ENCODE results near the gene CABLES1.
"Not testable (repeated sequence)": the region's sequence is repeated elsewhere in the genome, so short reads cannot be mapped to it uniquely, and the experiment has no call there.

The CABLES1 gene, protein sequence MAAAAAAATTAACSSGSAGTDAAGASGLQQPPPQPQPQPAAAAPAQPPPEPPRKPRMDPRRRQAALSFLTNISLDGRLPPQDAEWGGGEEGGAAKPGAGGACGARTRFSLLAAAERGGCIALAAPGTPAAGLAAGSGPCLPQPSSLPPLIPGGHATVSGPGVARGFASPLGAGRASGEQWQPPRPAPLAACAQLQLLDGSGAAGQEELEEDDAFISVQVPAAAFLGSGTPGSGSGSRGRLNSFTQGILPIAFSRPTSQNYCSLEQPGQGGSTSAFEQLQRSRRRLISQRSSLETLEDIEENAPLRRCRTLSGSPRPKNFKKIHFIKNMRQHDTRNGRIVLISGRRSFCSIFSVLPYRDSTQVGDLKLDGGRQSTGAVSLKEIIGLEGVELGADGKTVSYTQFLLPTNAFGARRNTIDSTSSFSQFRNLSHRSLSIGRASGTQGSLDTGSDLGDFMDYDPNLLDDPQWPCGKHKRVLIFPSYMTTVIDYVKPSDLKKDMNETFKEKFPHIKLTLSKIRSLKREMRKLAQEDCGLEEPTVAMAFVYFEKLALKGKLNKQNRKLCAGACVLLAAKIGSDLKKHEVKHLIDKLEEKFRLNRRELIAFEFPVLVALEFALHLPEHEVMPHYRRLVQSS

DNA sequence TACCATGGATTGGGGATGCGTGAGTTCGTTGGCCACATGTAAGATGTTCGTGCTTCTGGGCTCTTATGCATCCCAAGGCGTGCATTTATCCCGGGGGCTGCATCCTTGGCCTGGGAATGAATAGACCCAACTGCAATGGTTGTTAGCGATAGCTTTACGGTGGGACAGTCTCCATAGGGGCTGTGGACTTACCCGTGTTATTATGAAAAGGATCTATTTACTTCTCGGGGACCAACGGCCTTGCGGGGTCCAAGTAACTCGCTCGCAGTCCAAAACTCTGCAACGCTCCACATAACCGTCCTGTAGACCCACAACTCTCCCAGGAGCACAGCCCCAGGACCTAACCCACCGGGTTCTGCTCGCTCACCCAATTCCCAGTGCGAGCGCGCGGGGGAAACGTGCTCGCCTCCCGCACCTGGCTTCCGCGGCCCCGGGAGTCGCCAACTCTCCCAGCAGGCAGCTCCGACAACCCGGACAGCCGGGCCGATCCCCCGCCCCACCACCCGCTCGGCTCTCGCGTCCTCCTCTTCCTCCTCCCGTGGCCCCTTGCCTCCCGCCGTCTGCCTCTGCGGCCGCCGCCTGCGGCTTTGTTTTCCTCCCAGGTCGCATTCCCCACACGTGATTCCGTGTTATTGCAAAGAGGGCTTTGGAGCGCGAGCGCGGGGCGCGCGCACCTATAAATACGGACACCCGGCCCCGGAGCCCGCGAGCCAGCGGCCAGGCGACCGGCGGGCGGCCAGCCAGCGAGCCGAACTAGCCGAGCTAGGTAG is at the start of gene CABLES1:
CABLES1 (plus strand) TSS at position 706 of the 770 bp plus-strand sequence. CDS start 278 bp downstream, outside the sequence.
- DNase-seq (ENCODE audit: low read depth): no peak

DNA sequence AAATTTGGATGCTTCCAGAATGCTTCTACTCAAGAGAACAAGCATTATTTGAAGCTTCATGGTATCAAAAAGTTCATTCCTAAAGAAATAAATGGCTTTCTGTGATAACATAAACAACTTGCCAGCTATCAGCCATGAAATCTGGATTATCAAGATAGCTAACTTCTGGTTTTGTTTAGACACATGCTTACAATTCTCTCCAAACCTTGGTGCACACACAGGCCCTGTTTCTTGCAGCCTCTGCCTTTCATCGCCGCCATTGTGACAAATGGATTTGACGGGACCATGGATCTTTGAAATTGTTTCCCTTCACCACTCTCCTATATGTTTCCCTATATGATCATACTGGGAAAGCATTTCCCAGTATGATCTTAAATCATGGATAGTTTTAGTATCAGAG is 47.9 kb upstream of the CABLES1 start:
- no peak for DNase-seq (ENCODE audit: low read depth)

DNA sequence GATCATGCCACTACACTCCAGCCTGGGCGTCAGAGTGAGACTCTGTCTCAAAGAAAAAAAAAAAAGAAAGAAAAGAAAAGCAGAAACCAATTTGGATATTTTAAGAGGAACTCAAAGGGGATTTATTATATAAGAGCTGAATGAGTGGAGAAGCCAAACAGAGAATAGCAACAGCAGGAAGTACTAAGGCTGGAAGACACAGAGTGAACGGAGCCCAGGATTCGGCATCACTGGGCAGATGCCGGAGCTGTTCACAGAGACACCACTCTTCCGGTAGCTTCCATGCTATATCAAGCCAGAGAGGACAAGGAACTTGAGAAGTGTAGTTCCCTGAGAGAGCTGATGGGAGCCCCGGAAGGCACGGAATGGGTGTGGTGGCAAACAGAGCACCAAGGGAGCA is 47.0 kb upstream of the CABLES1 start:
- no peak for DNase-seq (ENCODE audit: low read depth)

DNA sequence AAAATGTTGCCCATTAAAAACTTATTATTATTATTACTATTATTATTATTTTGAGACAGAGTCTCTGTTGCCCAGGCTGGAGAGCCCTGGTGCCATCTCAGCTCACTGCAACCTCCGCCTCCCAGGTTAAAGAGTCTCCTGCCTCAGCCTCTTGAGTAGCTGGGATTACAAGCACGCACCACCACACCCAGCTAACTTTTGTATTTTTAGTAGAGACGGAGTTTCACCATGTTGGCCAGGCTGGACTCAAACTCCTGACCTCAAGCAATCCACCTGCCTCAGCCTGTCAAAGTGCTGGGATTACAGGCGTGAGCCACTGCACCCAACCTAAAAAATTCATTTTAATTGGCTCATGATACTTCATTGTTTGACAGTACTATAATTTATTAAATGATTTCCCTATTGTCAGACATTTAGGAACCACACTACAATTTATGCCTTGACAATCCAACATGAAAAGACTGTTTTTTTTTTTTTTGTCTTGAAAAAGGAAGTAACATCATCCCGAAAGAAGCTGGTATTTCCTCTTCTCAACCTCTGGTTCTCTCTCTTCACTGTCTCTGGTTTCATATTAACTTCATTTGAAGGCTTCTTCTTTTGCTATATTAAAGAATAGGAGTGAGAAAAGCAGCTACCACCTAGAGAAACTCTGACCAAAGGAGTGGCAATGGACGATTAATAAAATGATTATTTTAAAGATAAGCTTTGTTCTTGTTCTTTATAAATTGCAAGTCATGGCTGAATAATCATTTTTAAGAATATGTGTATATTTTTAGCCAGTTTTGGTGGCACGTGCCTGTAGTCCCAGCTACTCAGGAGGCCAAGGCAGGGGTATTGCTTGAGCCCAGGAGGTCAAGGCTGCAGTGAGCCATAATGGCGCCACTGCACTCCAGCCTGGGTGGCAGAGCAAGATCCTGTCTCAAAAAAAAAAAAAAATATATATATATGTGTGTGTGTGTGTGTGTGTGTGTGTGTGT is 44.0 kb upstream of the CABLES1 start:
- not testable (repeated sequence) for DNase-seq (ENCODE audit: low read depth)

DNA sequence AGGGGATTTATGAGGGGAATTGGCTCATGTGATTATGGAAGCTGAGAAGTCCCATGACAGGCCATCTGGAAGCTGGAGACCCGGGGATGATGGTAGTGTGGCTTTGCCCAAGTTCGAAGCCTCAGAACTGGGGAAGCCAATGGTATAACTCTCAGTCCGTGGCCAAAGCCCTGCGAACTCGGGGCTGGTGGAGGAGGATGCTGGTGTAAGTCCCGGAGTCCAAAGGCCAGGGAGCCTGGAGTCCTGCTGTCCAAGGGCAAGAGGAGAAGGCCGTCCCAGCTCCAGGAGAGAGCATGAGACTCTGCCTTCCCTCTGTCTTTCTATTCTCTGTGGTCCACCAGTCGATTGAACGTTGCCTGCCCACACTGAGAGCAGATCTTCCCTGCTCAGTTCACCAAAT is 43.2 kb upstream of the CABLES1 start:
- no peak for DNase-seq (ENCODE audit: low read depth)

DNA sequence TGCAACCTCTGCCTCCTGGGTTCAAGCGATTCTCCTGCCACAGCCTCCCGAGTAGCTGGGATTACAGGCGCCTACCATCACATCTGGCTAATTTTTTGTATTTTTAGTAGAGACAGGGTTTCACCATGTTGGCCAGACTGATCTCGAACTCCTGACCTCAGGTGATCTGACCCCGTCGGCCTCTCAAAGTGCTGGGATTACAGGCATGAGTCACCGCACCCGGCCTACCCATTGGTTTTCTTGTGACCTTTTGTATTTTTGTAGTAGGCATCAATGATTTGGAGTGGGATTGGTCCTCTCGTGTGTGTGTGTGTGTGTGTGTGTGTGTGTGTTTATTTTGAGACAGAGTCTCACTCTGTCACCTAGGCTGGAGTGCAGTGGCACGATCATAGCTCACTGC is 42.2 kb upstream of the CABLES1 start:
- DNase-seq (ENCODE audit: low read depth): not testable (repeated sequence)

DNA sequence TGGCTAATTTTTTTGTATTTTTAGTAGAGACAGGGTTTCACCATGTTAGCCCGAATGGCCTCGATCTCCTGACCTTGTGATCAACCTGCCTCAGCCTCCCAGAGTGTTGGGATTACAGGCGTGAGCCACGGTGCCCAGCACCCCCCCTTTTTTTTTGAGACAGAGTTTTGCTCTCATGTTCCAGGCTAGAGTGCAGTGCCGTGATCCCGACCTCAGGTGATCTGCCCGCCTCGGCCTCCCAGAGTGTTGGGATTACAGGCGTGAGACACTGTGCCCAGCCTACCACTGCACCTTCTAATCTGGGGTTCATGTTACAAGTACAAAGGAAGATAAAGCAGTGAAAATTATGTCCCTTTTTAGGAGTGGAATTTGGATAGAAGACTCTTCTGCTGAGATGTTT is 41.5 kb upstream of the CABLES1 start:
- no peak for DNase-seq (ENCODE audit: low read depth)

DNA sequence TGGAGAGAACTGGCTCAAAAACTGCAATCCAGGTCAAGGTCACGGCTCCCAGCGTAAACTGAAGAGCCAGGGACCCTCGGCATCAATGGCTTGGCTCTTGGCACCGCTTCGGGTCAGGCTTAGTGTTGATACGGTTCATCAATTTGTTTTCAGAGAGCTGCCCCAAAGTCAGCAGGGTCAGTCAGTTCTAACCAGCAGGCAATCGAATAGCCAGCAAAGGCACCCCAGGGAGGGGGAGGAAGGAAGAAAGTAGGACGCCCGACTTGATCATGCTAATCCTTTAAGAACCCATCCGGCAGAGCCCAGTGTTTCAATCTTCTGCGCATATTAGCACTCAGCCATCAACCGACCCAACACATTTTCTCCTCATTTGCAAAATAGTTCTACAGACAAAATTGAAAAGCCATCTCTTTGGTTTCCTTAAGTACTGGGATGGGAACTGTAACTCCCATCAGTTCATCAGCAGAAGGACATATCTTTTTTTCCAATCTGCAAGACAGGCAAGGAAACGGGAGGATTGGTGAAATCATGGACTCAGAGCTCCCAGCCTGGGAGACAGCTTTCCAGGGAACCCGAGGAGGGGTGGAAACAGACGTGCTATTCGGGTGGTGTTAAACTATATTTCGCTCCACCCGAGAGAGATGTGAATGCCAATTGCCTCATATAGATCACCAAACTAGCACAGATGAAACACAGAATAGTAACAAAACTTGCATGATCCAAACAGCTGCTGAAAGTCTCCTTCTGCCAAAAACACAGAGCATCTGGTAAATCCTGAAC is 40.7 kb upstream of the CABLES1 start:
- DNase-seq (ENCODE audit: low read depth): no peak

DNA sequence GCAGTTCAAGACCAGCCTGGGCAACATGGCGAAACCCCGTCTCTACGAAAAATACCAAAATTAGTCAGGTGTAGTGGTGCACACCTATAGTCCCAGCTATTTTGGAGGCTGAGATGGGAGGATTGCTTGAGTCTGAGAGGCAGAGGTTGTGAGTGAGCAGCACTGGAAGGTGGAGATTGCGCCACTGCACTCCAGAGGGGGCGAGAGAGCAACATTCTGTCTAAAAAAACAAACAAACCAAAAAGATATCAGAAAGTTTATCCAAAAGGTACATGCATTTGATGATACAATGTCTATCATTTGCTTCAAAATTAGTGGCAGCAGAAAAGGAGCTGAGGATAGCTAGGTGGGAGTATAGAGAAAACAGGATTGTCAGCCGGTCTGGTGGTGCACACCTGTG is 39.8 kb upstream of the CABLES1 start:
- no peak for DNase-seq (ENCODE audit: low read depth)

DNA sequence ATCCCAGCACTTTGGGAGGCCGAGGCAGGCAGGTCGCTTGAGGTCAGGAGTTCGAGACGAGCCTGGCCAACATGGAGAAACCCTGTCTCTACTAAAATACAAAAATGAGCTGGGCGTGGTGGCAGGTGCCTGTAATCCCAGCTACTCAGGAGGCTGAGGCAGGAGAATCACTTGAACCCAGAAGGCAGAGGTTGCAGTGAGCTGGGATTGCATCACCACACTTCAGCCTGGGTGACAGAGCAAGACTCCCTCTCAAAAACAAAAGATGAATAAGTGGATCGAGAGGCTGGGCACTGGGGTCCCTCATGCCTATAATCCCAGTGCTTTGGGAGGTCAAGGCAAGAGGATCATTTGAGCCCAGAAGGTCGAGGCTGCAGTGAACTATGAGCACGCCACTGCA is 38.3 kb upstream of the CABLES1 start:
- DNase-seq (ENCODE audit: low read depth): not testable (repeated sequence)

DNA sequence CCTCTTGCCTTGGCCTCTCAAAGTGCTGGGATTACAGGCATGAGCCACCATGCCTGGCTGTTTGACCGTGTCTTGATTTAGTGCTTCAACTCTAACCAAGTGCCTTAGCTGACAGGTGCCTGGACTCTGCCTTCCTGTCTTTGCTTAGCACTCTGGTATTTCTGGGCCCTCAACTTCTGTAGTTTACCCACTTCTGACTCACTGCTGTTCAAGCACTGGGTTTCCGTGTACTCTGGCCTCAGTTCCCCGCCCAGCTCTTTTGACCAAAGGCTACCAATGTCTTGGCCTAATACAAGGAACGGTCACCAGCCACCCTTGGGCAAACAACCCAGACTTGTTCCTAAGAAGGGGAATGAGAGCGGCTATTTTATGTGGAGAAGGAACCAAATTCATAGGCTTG is 35.7 kb upstream of the CABLES1 start:
- DNase-seq (ENCODE audit: low read depth): no peak

DNA sequence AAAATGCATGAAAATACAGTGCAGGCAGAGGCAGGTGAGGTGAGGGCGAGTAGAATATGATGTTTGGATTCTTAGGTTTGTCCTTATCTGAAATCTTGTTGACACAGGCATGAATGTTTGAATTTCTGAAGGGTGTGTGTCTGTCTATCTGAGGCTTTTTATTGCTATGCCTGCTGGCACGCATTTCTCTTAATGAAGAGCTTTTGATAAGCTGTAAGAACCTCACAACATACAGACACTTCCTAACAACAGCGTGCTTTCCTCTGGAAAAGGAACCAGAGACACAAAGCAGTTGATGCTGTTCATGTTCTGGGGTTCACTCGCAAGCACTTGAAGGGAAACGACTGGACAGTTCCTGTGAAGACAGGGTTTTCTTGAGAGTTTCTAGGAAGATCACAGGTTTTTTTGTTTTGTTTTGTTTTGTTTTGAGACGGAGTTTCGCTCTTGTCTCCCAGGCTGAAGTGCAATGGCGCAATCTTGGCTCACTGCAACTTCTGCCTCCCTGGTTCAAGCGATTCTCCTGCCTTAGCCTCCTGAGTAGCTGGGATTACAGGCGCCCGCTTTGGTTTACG is 33.3 kb upstream of the CABLES1 start:
- no peak for DNase-seq (ENCODE audit: low read depth)

DNA sequence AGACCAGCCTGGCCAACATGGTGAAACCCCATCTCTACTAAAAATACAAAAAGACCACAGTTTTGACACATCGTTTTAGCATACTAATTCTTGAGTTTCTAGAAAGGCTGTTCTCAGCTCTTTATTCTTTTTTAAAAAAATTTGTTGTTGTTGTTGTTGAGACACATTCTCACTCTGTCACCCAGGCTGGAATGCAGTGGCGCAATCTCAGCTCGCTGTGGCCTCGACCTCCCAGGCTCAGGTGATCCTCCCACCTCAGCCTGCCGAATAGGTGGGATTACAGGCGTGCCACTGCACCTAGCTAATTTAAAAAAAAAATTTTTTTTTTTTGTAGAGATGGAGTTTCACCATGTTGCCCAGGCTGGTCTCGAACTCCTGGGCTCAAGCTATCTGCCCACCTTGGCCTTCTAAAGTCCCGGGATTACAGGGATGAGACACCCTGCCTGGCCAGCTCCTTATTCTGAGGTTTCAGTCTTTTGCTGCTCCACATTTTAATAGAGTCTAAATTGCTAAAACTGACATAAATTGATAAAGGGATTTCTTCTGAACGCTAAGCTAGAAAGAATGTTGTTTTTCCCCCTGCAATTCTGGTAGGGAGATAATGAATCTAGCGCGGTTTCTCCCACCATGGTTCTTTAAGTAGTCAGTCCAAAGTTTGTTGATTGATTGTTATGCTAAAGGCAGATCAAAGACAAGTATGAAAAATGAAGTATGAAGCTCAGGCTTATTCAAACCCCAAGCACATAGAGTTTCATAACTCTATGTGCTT is 32.6 kb upstream of the CABLES1 start:
- DNase-seq (ENCODE audit: low read depth): no peak

DNA sequence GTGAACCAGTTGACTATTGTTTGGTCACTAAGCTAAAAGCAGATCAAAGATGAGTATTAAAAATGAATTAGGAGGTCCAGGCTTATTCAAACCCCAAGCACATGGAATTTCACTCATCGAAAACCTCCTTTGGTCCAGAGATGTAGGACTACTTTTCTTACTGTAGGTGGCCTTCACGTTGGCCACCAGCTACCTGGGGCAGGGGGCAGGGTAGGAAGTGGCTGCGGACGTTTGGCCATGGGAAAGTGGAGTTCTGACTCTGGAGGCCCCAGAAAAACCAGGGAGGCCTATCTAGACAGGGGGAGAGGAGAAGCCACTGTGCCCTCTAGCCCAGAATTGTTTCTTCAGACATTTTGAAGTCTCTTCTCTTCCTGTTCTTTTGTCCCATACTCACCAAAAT is 31.8 kb upstream of the CABLES1 start:
- no peak for DNase-seq (ENCODE audit: low read depth)

DNA sequence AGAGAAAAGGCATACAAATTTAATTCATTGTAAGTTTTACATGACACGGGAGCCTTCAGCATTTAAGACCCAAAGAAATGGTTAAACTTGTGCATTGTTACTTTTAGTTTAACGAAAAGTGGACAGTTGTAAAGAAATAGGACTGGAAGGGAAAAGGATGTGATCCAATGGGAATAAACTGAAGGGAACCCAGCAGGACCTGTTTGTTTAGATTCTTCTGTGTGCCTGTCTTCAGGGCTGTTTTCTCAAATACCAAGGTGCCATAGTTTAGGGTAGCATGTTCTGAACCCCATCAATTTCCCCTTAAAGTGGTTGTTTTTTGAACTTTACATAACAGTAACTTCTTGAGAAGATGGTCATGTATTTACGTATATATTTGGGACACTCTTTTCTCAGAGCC is 30.3 kb upstream of the CABLES1 start:
- no peak for DNase-seq (ENCODE audit: low read depth)

DNA sequence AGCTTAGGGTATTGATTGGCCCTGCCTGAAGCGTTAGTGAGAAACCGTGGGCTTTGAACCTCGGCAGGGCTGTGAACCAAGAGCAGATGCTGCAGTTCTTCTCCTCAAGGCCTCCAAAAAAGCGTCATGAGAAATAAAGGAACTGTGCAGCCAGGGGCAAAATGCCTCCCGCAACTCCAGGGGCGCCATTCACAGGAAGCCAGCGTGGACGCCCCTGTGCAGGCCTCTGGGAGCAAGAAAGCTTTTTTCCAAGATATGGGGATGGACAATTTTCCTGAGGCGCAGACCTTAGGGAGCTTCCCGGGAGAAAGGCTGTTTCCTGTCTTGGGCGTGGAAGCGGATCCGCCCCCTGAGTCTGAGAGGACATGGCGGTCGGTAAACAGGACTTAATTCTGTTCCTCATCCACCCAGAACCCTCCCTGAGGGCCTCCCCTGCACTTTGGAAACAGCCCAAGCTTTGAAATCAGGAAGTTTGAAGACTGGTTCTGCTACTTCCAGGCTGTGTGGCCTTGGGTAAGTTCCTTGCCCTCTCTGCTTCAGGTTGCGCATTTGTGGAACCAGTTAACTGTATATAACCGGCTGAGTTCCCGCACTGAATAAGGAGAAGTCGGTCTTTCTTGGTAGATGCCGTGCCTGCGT is 29.6 kb upstream of the CABLES1 start:
- DNase-seq (ENCODE audit: low read depth): no peak

DNA sequence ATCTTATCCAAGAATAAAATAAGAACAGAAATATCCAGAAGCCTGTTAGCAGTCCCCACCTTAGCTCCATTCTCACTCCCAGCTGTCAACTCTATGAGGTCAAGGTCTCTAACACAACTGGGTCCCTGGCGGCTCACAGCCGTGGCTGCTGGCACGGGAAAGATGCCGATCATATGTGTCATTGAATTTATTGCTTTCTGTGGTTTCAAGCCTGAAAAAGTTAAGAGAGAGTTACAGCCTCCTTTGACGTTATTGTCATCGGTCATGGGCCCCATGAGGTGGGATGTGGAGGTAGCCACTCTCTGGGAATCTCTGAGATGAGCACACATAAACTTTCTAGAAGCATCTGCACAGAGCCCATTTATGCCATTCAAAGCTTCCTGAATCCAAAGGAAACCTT is 28.7 kb upstream of the CABLES1 start:
- DNase-seq (ENCODE audit: low read depth): no peak

DNA sequence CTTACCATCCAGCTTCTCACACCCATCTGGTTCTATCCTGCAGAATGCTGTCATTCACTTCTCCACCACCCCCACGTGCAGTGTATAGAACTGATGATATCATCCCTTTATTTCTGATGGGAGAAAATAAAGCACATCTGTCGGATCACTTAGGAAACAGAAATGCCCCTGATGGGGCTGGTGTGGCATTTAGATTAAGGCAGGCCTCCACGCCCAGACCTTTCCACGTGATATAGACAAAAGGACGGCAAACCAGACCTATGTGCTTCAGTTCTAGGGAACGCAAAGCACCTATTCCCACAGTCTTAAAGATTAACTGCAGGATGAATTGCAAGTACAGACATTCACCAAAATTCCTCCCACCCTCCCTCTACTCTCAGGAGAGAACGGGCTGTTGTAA is 27.6 kb upstream of the CABLES1 start:
- DNase-seq (ENCODE audit: low read depth): no peak

DNA sequence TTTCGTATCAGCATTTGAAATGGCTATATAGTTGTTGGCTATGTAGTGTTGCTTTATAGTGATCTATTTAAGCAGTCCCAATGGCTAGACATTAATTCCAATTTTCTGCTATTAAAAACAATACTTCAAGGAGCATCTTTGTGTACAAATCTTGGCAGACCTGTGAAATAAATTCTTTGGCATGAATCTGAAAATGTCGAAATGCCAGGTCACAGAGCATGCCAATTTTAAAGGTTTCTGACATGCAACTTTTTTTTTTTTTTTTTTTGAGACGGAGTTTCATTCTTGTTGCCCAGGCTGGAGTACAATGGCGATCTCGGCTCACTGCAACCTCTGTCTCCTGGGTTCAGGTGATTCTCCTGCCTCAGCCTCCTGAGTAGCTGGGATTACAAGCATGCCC is 26.8 kb upstream of the CABLES1 start:
- no peak for DNase-seq (ENCODE audit: low read depth)

Data from stimulated activated CD4-positive, alpha-beta T cell treated with anti-CD3 and anti-CD28 coated beads, Interleukin-2, amount 100 ng/mL, for 4 hours (primary cell).